Urothelium cell line (cell line): ENCODE results near the gene PDE9A.
"Not testable (repeated sequence)": the region's sequence is repeated elsewhere in the genome, so short reads cannot be mapped to it uniquely, and the experiment has no call there.

ENCODE experiments used
- DNase-seq: peaks from one replicate; pipeline ENCODE4 v3.0.0; 2011; ENCODE audit warnings: low spot score, mixed read lengths
- FAIRE-seq: peaks from 2 replicates; lab custom pipeline; 2011; peaks lifted over from hg19 to GRCh38; lab: Jason Lieb, UNC

The PDE9A gene

GRCh38 chr21:42812528-42813241, 159.3 kb downstream of the PDE9A start:
- not testable (repeated sequence) for FAIRE-seq, DNase-seq

DNA sequence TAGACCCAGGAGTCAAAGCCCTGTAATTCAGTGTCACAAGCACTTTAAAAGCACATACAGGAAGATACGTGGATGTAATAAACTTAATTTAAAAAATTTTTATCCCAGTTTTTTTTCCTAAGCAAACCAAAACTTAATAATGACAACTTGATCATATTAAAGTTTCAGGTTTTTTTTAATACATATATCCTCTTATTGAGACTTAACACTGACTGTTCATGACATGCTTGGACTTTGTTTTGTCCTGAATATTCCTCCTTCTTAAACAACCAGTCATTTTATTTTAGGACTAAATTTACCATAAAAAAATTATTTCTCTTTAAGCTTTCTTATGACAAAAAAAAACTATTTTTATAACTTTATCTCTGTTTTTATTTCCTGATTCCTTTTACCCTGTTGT, 161.8 kb downstream of the PDE9A start:
- FAIRE-seq (no peak), DNase-seq (no peak)

DNA sequence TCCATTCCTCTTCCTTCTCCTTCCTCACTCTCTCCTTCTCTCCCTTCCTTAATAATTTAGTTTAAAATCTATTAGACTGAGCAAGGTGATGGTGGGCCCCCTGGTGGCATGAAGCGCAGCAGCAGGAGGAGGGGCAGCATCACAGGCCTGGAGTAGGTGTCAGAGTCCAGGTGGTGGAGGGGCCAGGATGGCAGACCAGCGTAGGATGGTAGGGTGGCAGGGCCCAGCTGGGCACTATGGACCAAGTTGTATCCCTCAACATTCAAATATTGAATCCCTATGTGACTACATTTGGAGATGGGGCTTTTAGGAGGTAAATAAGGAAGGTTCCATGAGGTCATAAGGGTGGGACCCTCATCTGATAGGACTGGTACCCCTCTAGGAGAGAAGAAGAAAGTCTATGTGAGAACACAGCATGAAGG, 164.9 kb downstream of the PDE9A start:
- no peak for FAIRE-seq
- peak; percentile 55 for DNase-seq

- FAIRE-seq (peak; percentile 82), DNase-seq (no peak)
Observed at GRCh38 chr21:42819861-42820615, 166.6 kb downstream of the PDE9A start.

DNA sequence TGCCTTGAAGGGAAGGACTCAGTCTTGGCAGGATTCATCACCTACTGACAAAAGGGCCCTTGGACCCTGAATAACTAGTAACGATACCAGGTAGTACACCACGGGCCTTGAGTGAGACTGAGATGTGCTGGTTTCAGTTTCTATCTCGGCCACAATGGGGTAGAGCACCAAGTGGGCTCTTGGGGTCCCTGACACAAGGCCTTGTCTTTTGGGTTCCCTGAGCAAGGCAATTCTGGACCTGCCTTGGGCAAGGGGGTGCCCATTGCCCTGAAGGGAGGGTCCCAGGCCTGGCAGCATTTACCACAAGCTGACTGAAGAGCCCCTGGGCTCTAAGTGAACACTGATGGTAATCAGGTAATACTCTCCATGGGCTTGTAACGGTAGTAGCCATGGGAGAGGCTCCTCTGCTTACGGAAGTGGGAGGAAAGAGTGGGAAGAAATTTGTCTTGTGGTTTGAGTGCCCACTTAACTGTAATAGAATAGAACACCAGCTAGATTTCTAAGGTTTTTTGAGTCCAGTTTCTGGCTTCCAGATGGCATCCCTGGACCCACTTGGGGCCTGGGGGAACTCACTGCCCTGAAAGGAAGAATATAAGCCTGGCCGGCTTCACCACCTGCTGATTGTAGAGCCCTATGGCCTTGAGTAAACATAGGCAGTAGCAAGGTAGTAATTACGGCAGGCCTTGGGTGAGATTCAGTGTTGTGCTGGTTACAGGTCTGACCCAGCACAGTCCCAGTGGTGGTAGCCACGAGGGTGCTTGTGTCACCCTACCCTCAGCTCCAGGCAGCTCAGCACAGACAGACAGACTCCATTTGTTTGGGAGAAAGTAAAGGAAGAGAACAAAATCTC, 167.4 kb downstream of the PDE9A start:
- DNase-seq (no peak), FAIRE-seq (no peak)
